NCI-H146 (cell line): ENCODE data around the gene WDR87.
"Not testable (repeated sequence)": the region's sequence is repeated elsewhere in the genome, so short reads cannot be mapped to it uniquely, and the experiment has no call there.

Source experiments
- DNase-seq: peaks from one replicate; lab custom pipeline; 2025; lab: John Stamatoyannopoulos, UW

The WDR87 gene

GRCh38 chr19:37930416-37930815, 24.0 kb upstream of the WDR87 start:
- DNase-seq, result no peak

DNA sequence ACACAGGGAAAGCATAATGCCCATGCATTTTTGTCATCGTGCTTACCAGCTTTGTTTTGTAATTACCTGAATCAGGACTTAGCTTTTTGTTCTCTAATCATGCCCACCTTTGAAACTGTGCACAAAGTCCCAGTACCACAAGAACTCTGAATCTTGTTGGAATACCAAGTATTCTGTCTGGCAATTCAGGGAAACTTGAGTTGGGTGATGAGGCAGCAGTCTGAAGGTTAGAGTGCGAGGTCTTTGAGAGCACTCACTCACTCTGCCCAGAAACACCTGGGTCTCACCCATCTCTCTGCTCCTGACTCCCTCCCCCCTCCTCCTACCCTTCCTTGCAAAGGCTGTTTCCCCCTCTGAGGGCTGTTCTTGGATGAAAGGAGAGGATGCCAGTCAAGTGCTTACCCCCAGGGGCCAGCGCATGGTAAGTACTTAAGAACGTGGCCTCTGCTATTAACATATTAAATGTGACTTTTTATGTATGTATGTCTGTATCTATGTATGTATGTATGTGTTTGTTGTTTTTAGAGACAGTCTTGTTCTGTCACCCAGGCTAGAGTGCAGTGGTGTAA, 23.0 kb upstream of the WDR87 start:
- no peak for DNase-seq

GRCh38 chr19:37928527-37929286, 22.3 kb upstream of the WDR87 start:
- DNase-seq, result no peak

GRCh38 chr19:37926711-37927110, 20.3 kb upstream of the WDR87 start:
- DNase-seq, result no peak

- no peak for DNase-seq
These were observed 19.9 kb upstream of the WDR87 start for GRCh38 chr19:37926255-37926654.

GRCh38 chr19:37925212-37925611, 18.8 kb upstream of the WDR87 start:
- DNase-seq, result no peak

GRCh38 chr19:37924573-37924972, 18.2 kb upstream of the WDR87 start:
- DNase-seq, result not testable (repeated sequence)

DNA sequence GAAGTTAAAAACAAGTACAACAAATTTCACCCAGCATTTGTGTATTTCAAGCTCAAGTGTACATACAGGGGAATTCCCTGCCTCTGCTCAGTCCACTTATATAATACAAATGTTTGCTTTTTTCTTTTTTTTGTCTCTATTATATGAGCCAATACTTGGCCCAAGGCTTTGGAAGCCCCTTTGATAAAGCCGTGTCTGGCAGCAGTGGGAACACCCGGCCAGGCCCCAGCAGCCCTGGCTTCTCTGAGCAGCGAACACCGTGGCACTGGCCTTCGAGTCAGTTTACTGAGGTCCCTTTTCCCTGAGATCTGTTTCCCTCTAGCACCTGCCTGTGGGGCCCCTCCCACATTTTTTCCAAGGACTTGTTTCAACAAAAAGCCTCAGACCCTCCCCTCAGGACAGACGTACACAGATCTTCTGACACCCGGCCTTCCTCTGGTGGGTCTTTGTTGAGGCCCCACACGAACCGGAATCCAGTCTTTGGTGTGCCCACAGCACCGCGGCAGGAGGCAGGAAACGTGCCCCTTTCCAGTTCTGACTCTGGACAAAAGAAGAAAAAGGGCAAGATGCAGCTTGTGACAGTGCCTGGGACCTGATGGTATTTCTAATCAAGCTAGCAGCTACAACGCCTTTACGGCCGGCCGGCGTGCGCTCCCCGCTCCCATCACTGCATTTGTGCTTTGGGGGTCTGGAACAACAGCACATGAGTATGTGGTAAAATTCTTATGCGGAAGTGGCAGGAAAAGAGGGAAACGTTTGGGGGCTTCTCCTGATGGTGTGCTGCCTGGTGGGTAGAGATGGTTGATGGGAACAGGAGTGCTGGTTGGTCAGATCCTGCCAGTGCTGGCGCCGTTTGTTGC, 14.4 kb upstream of the WDR87 start:
- DNase-seq, result peak; percentile 43

GRCh38 chr19:37914908-37915307, 8.5 kb upstream of the WDR87 start:
- no peak for DNase-seq

DNA sequence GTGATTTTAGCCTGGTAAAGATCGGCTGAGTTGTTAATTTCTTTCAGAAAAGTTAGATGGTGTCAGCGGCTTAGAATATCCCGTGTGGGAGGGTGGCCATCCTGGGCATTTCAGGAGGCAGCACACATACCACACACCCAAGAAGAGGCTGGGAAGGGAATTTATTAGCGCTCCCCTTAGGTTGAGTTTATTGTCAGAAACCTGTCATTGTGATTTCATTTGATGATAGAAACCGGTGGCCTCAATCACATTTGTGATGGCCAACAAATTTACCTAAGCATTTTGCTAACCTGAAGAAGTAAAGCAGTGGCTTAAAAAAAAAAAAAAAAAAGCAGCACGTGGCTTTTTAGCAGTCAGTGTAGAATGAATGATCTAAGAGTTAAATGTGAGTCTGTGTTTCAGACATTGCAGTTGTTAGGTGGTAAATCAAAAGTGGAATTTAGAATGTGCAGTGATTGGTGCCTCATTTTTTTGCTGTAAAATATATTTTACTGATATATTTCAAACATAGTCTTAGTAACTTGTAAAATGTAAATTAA, 3.3 kb upstream of the WDR87 start:
- DNase-seq, result no peak

DNA sequence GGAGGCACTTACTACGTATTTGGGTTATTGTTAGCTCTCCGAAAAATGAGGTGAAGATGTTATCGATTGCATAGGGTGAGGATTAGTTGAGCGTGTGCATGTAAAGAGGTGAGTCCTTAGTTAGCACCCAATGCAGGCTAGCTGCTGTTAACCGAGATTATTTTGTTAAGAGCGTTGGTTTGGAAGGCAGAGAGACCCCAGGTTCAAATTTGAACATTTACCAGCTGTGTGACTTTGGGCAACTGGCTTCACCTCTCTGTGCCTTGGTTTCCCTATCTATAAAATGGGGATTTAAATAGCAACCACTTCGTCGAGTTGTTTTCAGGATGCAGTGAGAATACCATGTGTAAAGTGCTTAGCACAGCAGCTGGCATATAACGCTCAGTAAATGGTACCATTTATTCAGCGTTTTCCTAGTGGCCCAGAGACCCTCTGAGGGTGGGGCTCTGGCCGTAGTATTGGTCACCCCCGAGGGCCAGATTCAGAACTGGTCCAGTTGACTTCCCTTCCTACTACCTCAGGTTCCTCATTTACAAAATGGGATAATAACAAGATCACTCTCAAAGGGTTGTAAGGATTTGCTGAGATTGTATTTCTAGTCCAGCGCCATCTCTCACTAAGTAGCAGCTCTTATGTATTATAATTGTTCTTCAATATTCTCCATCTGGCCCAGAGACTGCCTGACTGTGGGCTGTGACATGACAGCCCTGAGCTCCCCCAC, 1.5 kb upstream of the WDR87 start:
- no peak for DNase-seq

GRCh38 chr19:37906869-37907734, 708 bp upstream of the WDR87 start, which contains the start of gene SIPA1L3:
Gene SIPA1L3, plus strand, starts transcription at chr19:37907208. Its CDS starts 174,358 bp downstream, at chr19:38081566.
- DNase-seq, result peak; percentile 99

DNA sequence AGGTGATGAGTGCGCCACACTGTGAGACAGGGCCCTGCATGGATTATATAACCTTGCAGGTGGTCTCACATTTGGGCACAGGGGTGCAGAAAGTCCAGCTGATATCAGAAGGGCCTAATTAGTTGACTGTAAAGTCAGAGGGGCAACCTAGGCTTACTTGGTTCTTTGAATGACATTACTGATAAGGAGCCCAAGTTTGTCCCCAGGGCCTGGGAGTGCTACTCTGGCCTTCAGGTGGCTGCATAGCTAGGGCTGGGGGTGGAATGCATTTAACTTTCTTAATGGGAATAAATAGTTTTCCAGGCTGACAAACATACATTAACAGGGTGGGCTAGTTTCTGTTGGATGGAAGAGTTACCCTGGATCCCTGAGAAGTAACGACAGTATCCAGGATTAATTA, 3.3 kb downstream of the WDR87 start:
- DNase-seq, result no peak

- peak; percentile 87 for DNase-seq
These were observed 3.7 kb downstream of the WDR87 start for GRCh38 chr19:37902668-37903067.

DNA sequence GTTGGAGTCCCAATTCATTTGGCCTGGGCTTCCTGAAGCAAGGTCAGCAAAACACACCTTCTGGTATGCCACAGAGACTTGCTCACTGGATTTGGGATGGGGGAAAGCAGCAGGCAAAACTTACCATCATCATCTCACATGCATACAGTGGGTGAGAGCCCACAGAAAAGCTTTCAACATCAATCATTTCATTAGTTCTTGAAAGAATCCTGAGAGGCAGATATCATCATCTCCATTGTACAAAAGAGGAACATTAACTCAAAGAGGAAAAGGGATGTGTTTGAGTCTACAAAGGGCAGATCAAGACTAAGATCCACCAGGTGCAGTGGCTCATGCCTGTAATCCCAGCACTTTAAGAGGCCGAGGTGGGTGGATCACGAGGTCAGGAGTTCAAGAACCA, 6.4 kb downstream of the WDR87 start:
- DNase-seq, result no peak

DNA sequence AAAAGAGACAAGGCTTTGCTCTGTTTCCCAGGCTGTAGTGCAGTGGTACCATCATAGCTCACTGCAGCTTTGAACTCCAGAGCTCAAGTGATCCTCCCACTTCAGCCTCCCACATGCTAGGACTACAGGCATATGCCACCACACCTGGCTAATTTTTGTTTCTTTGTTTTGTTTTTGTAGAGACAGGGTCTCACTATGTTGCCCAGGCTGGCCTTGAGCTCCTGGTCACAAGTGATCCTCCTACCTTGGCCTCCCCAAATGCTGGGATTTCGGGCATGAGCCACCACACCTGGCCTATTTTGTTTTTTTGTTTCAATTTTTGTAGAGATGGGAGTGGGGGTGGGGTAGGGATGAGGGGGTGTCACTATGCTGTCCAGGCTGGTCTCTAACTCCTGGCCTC, 6.9 kb downstream of the WDR87 start:
- no peak for DNase-seq

DNA sequence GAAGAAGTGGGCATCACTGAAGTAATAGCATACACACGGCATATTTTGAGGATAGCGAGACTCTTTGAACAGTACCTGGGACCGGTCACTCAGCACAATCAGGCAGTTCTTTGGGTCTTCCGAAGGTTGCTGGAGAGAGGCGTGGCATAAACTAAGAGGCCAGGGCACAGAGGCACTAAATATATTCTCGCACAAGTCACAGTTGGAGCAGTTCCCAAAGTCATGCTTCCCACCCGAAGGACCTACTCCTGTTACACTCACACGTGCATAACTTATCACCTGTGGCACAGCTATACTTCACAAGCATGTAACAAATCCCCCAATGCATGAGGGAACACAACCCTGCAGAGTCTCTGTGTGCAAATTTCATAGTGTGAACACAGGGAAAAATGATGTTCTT, 10.2 kb downstream of the WDR87 start:
- no peak for DNase-seq

DNA sequence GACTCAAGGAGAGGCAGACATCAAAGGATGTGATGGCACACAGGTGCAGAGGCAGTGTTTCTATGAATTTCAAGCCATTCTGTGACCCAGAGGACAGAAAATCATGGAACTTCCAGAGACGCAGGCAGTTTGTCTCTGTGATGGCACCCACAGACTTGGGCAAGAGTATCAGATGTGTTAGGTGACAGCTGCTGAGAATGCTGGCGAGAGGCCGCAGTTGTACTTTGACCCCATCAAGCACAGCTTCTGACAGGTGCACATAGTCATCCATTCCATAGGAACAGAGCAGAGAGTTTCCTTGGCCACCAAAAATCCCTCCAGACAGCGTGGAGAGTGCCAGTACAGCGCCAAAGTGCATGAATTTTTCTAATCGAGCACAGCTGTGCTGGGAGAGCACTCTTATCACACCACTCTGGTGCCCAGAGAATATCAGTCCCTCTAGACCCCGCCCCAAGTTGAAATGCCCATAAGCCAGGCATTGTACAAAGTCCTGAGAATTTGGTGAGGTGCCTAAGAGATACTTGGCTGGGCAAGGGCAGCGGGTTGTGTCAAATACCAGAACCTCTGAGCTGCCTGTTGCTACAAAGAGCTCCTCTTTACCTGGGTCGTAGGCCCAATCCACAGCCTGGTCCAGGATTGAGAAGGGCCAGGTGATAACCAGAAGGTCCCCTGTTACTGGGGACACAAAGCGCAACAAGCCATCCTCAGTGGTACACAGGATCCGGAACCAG, 12.4 kb downstream of the WDR87 start:
- no peak for DNase-seq

DNA sequence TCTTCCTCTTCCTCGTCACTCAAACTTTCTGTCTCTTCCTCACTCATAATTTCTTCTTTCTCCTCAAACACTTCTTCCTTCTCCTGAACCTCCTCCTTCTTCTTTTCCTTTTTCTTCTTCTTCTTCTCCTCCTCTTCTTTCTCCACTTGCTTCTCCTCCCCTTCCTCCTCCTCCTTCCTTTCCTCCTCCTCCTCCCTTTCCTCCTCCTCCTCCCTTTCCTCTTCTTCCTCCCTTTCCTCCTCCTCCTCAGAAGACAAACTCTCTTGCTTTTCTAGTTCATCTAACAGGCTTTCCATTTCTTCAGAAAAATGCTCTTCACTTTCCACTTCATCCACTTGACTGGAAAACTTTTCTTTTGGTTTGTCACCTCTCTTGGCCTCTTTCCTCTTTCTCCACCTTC, 19.8 kb downstream of the WDR87 start:
- DNase-seq, result no peak

DNA sequence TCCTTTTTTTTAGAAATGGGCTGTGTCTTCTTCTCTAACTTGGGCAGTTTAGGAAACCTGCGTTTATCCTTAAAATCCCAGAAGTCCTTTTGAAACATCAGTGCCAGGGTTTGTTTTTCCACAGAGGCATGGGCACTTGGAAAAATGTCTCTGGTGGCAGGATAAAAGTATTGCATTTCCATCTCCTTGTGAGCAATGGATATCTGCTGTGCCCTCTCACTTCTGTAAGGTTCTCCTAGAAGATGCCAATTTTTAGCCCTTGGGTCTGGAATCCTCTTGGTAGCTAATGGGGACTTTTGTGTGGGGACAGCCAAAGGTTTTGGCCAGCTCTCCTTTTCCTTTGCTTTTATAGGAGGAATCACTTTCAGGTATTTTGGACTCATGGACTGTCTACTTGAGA, 21.0 kb downstream of the WDR87 start:
- no peak for DNase-seq
